SU-DHL-6 (cell line): ENCODE data around the gene TMEM184A.

Source experiments
- H2AFZ ChIP-seq: fragments of 200-600 bp; sonication (generic); 2 replicates; pipeline ENCODE4 v1.6.1; 2014; ENCODE audit warnings: low read depth, mild to moderate bottlenecking, moderate library complexity, mixed read lengths, antibody characterized with exemption, low read length; ENCODE audit not compliant: severe bottlenecking
- H3F3A ChIP-seq: fragments of 200-600 bp; shearing (Covaris generic); 2 replicates; pipeline ENCODE4 v1.6.0; 2016; ENCODE audit warnings: antibody characterized with exemption, mild to moderate bottlenecking; ENCODE audit not compliant: insufficient read depth
- H3K27ac ChIP-seq: fragments of 200-600 bp; sonication (generic); 2 replicates; pipeline ENCODE4 v1.5.1; 2016; ENCODE audit warnings: low read depth, mild to moderate bottlenecking, low read length, moderate library complexity, mixed read lengths
- H3K27me3 ChIP-seq: fragments of 200-600 bp; sonication (generic), shearing (Covaris generic); 2 replicates; pipeline ENCODE4 v1.6.0; 2014; ENCODE audit warnings: mild to moderate bottlenecking, low read length
- H3K36me3 ChIP-seq: fragments of 200-600 bp; sonication (generic); 2 replicates; pipeline ENCODE4 v1.6.1; 2014; ENCODE audit warnings: mild to moderate bottlenecking, low read length, mixed read lengths
- H3K4me2 ChIP-seq: fragments of 300-600, 200-600 bp; shearing (Covaris generic), sonication (generic); 2 replicates; pipeline ENCODE4 v1.6.0; 2014; ENCODE audit warnings: low read length, low read depth, mild to moderate bottlenecking; ENCODE audit not compliant: poor library complexity, severe bottlenecking
- H3K4me3 ChIP-seq: fragments of 200-600 bp; sonication (generic); 2 replicates; pipeline ENCODE4 v1.5.1; 2014; ENCODE audit warnings: antibody characterized with exemption, low read length, mild to moderate bottlenecking, mixed read lengths; ENCODE audit not compliant: insufficient read depth, poor library complexity, severe bottlenecking
- H3K79me2 ChIP-seq: fragments of 200-600 bp; sonication (generic); 2 replicates; pipeline ENCODE4 v1.6.1; 2014; ENCODE audit warnings: mild to moderate bottlenecking, low read length, moderate library complexity; ENCODE audit not compliant: insufficient read depth
- H3K9ac ChIP-seq: fragments of 200-600 bp; sonication (generic); 2 replicates; pipeline ENCODE4 v1.7.0; 2014; ENCODE audit warnings: mild to moderate bottlenecking, low read length
- H3K9me2 ChIP-seq: fragments of 200-600 bp; sonication (generic); replicated peaks from 2 replicates; pipeline ENCODE4 v1.6.1; 2014; ENCODE audit warnings: low read length; ENCODE audit not compliant: insufficient read depth
- H3K9me3 ChIP-seq: fragments of 200-600 bp; sonication (generic); 2 replicates; pipeline ENCODE4 v1.6.1; 2014; ENCODE audit warnings: low read length, mixed read lengths; ENCODE audit not compliant: insufficient read depth
- H4K20me1 ChIP-seq: fragments of 200-600 bp; sonication (generic); 2 replicates; pipeline ENCODE4 v1.6.1; 2014; ENCODE audit warnings: low read depth, mild to moderate bottlenecking, antibody characterized with exemption, low read length, moderate library complexity, mixed read lengths
- CTCF ChIP-seq: fragments of 200-600 bp; sonication (generic); IDR thresholded peaks from one replicate; pipeline ENCODE4 v1.5.1; 2017; ENCODE audit warnings: antibody characterized with exemption, mild to moderate bottlenecking, low read length, moderate library complexity; ENCODE audit not compliant: insufficient read depth, poor library complexity, severe bottlenecking
- EZH2phosphoT487 ChIP-seq: fragments of 200-600 bp; sonication (generic), shearing (Covaris generic); conservative IDR thresholded peaks from 2 replicates; pipeline ENCODE4 v1.6.1; 2018; ENCODE audit warnings: mild to moderate bottlenecking, antibody characterized with exemption, low read length, moderate library complexity, mixed read lengths

Gene TMEM184A

GRCh38 chr7:1555813-1556543 lies at the start of gene TMEM184A:
TSS of gene TMEM184A (minus strand) at chr7:1556205. CDS start at chr7:1555484, 721 bp downstream.
- H4K20me1 ChIP-seq, result no peaks in the 10 kb centered on the region
- no peak within 1 kb of the TSS for H3K4me3 ChIP-seq
- H3K79me2 ChIP-seq, result no peaks in the 10 kb centered on the region
- no peaks in the 10 kb centered on the region for H3F3A ChIP-seq
- H3K9me2 ChIP-seq, result no peaks in the 10 kb centered on the region
- no peaks in the 10 kb centered on the region for H3K36me3 ChIP-seq
- no peak within 1 kb of the TSS for H3K4me2 ChIP-seq
- no peak within 1 kb of the TSS for H3K27ac ChIP-seq
- H2AFZ ChIP-seq, result no peak within 1 kb of the TSS
- no peaks in the 10 kb centered on the region for H3K9me3 ChIP-seq
- no peak within 1 kb of the TSS for H3K9ac ChIP-seq
- H3K27me3 ChIP-seq, result no peaks in the 10 kb centered on the region
- TF ChIP-seq EZH2phosphoT487, result no peak
- TF ChIP-seq CTCF, result peak; percentile 65

DNA sequence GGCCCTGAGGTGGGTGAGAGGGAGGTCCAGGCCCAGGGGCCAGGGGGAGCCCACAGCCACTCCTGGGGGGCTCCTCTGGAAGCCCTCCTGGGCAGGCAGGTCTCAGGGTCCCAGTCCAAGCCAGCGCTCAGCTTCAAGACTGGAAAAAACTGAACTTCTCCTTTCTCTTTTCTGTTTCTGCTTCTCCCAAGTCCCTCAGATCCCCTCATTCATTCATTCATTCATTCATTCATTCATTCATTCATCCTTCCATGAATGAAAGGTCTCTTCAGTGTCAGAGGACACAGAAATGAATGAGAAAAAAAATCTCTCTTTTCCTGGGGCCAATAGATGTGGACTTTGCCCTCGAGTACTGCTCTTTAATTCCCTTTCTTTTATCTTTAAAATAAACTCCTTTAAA lies 48.4 kb upstream of the TMEM184A start:
- no peak for TF ChIP-seq CTCF
- no peak for TF ChIP-seq EZH2phosphoT487
- Histone ChIP-seq H3F3A (no peaks in the 10 kb centered on the region), H3K79me2 (no peaks in the 10 kb centered on the region), H2AFZ (no peak overlapping the region), H3K9ac (no peak overlapping the region), H3K27ac (no peak overlapping the region), H3K4me2 (no peak overlapping the region), H3K27me3 (peaks cover 4% of the 10 kb centered on the region; the same call in 1 of the 2 replicates), H3K4me3 (no peak overlapping the region), H3K36me3 (no peaks in the 10 kb centered on the region), H4K20me1 (no peaks in the 10 kb centered on the region), H3K9me3 (no peaks in the 10 kb centered on the region), H3K9me2 (no peaks in the 10 kb centered on the region)

- Histone ChIP-seq H3K4me3 (no peak overlapping the region), H3K9me3 (no peaks in the 10 kb centered on the region), H3K36me3 (no peaks in the 10 kb centered on the region), H4K20me1 (no peaks in the 10 kb centered on the region), H3F3A (no peaks in the 10 kb centered on the region), H3K27me3 (peaks cover 4% of the 10 kb centered on the region; the same call in 1 of the 2 replicates), H3K4me2 (no peak overlapping the region), H3K27ac (no peak overlapping the region), H3K79me2 (no peaks in the 10 kb centered on the region), H3K9ac (no peak overlapping the region), H2AFZ (no peak overlapping the region), H3K9me2 (no peaks in the 10 kb centered on the region)
- TF ChIP-seq CTCF (no peak), EZH2phosphoT487 (no peak)
Measured at GRCh38 chr7:1603346-1604225, 47.6 kb upstream of the TMEM184A start.
